Body of pancreas (tissue), 4 donors: ENCODE results near the gene WWOX.

Source experiments
- CTCF ChIP-seq, 7 experiments: fragments of 450-650 bp in 4 of 7; fragments of 200-600 bp in 3 of 7; sonication (generic) in 3 of 7; IDR thresholded peaks; one replicate each; pipeline ENCODE4 v1.5.1; 2016 to 2019; ENCODE audit warnings: antibody characterized with exemption in 7 of 7
- POLR2A ChIP-seq, 3 donors: fragments of 450-650 bp; IDR thresholded peaks; one replicate each; pipeline ENCODE4 v1.6.1; 2016; ENCODE audit warnings: antibody characterized with exemption in 3 of 3, mild to moderate bottlenecking in 2 of 3

GRCh38 chr16:79054211-79054984 is 954.9 kb downstream of the WWOX start:
- TF ChIP-seq CTCF (IDR thresholded peaks at IDR 0.05) (no peak), POLR2A (IDR thresholded peaks at IDR 0.05) (no peak)
